A549 (cell line): ENCODE measurements around the gene TMEM59L.

ENCODE experiments used
- BCL3 ChIP-seq: fragments of >200 bp; sonication (Bioruptor Twin); formaldehyde crosslinking; IDR thresholded peaks from 3 replicates; pipeline ENCODE4 v1.6.1; 2016
- BHLHE40 ChIP-seq: IDR thresholded peaks from 2 replicates; pipeline ENCODE4 v1.6.1; 2012; ENCODE audit warnings: low read depth, low read length, inconsistent platforms
- CEBPB ChIP-seq, 2 experiments: fragments of >200 bp in 1 of 2; sonication (Bioruptor Twin) in 1 of 2; formaldehyde crosslinking in 1 of 2; IDR thresholded peaks; 2 replicates each; pipeline ENCODE4 v1.6.1; 2012 to 2016
- CTCF ChIP-seq: fragments of >200 bp; sonication (Bioruptor Twin); formaldehyde crosslinking; IDR thresholded peaks from 3 replicates; pipeline ENCODE4 v1.5.1; 2016
- EP300 ChIP-seq, 2 experiments: fragments of >200 bp; sonication (Bioruptor Twin); formaldehyde crosslinking; IDR thresholded peaks; 2 replicates in 1 of 2; 3 replicates in 1 of 2; pipeline ENCODE4 v1.6.1; 2016 to 2017
- HMGXB4 ChIP-seq: fragments of 250-450 bp; sonication (Bioruptor Pico); IDR thresholded peaks from 2 replicates; pipeline ENCODE4 v1.5.0; 2021; ENCODE audit warnings: mild to moderate bottlenecking, moderate library complexity, borderline replicate concordance
- JUN ChIP-seq, 2 experiments: fragments of >200 bp; sonication (Bioruptor Twin); formaldehyde crosslinking; IDR thresholded peaks; 2 replicates in 1 of 2; 3 replicates in 1 of 2; pipeline ENCODE4 v1.6.1; 2016 to 2017
- PHF8 ChIP-seq: fragments of 200-600 bp; sonication (generic); IDR thresholded peaks from 2 replicates; pipeline ENCODE4 v1.6.1; 2016; ENCODE audit warnings: low read depth, mild to moderate bottlenecking, antibody characterized with exemption, moderate library complexity, borderline replicate concordance
- POLR2A ChIP-seq: IDR thresholded peaks from 2 replicates; pipeline ENCODE4 v1.6.1; 2012; ENCODE audit warnings: mild to moderate bottlenecking, low read length
- REST ChIP-seq: fragments of 200-600 bp; sonication (generic); IDR thresholded peaks from 2 replicates; pipeline ENCODE4 v1.6.1; 2016; ENCODE audit warnings: antibody characterized with exemption, mild to moderate bottlenecking, moderate library complexity
- USF2 ChIP-seq: fragments of 450-650 bp; IDR thresholded peaks from 2 replicates; pipeline ENCODE4 v1.6.1; 2014; ENCODE audit warnings: antibody characterized with exemption

- TF ChIP-seq POLR2A (no peak; the same call in 1 of the 2 replicates), PHF8 (peak; percentile 64; the same call in 1 of the 2 replicates), BCL3 (no peak), JUN (IDR thresholded peaks at IDR 0.05) (no peak), HMGXB4 (CRISPR knock-in tag) (no peak), EP300 (IDR thresholded peaks at IDR 0.05) (no peak), CEBPB (IDR thresholded peaks at IDR 0.05) (no peak), BHLHE40 (no peak), REST (no peak), USF2 (no peak), CTCF (no peak)
Measured at GRCh38 chr19:18636969-18637629, 24.4 kb downstream of the TMEM59L start, which contains the start of gene KLHL26.
